HG03103 (cell line): ENCODE measurements around the gene RBL2.
"Not testable (repeated sequence)": the region's sequence is repeated elsewhere in the genome, so short reads cannot be mapped to it uniquely, and the experiment has no call there.

Source experiments
- ATAC-seq: cut with Tn5 transposase; IDR thresholded peaks from one replicate; pipeline ENCODE4 v1.9.1; 2021; ENCODE audit warnings: low read depth; ENCODE audit not compliant: unreplicated experiment

Gene RBL2

GRCh38 chr16:53503991-53504663, 69.9 kb downstream of the RBL2 start:
- no peak for ATAC-seq

GRCh38 chr16:53504665-53505064, 70.4 kb downstream of the RBL2 start:
- ATAC-seq = no peak

- no peak for ATAC-seq
Observed at GRCh38 chr16:53506254-53506653, 72.0 kb downstream of the RBL2 start.

GRCh38 chr16:53507464-53508179, 73.4 kb downstream of the RBL2 start:
- ATAC-seq = no peak

GRCh38 chr16:53509906-53510703, 75.8 kb downstream of the RBL2 start:
- peak; percentile 73 for ATAC-seq

GRCh38 chr16:53510704-53511070, 76.4 kb downstream of the RBL2 start:
- ATAC-seq = peak; percentile 11

- ATAC-seq = no peak
Observed at GRCh38 chr16:53511084-53511402, 76.8 kb downstream of the RBL2 start.

- ATAC-seq = no peak
Observed at GRCh38 chr16:53511403-53512280, 77.4 kb downstream of the RBL2 start.

GRCh38 chr16:53512795-53513194, 78.5 kb downstream of the RBL2 start:
- ATAC-seq = not testable (repeated sequence)

GRCh38 chr16:53515259-53515658, 81.0 kb downstream of the RBL2 start:
- ATAC-seq = no peak

- ATAC-seq = no peak
Observed at GRCh38 chr16:53515811-53516210, 81.5 kb downstream of the RBL2 start.

- ATAC-seq = no peak
Observed at GRCh38 chr16:53517851-53518250, 83.6 kb downstream of the RBL2 start.

GRCh38 chr16:53518550-53519416, 84.5 kb downstream of the RBL2 start:
- ATAC-seq = peak; percentile 96

- no peak for ATAC-seq
Observed at GRCh38 chr16:53519417-53520091, 85.3 kb downstream of the RBL2 start.

GRCh38 chr16:53523126-53523804, 89.0 kb downstream of the RBL2 start:
- no peak for ATAC-seq

- ATAC-seq = no peak
Observed at GRCh38 chr16:53523971-53524548, 89.8 kb downstream of the RBL2 start.

GRCh38 chr16:53528797-53529196, 94.5 kb downstream of the RBL2 start:
- ATAC-seq = no peak

GRCh38 chr16:53529513-53529912, 95.2 kb downstream of the RBL2 start:
- ATAC-seq = no peak
